SK-N-DZ (cell line): ENCODE measurements around the gene CALCR.

ENCODE experiments used
- small RNA-seq, 2 experiments: library from RNA; depleted of rRNA; stranded (forward); fragments of <200 nt; gene quantifications; one replicate each; pipeline ENCODE3, GENCODE V24; 2014

Gene CALCR

Small RNA genes lying within 50 kb of the gene (small RNA-seq; reads per million reads assigned to genes)
- 0 reads per million in 2 experiments for gene MIR489
- gene MIR653: 0 to 0.18 reads per million in 2 experiments
